Activated effector memory CD4-positive, alpha-beta T cell treated with Interleukin-2 at 50 U/mL for 16 hours (primary cell): ENCODE measurements around the gene ARMS2.

Source experiments
- DNase-seq: peaks from one replicate; pipeline ENCODE4 v3.0.0-alpha.2; 2020

ARMS2 gene, protein sequence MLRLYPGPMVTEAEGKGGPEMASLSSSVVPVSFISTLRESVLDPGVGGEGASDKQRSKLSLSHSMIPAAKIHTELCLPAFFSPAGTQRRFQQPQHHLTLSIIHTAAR

DNA sequence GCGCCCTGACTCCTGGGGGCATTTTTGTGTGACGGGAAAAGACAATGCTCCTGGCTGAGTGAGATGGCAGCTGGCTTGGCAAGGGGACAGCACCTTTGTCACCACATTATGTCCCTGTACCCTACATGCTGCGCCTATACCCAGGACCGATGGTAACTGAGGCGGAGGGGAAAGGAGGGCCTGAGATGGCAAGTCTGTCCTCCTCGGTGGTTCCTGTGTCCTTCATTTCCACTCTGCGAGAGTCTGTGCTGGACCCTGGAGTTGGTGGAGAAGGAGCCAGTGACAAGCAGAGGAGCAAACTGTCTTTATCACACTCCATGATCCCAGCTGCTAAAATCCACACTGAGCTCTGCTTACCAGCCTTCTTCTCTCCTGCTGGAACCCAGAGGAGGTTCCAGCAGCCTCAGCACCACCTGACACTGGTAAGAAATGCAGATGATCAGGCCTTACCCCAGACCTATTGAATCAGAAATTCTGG is at the start of gene ARMS2:
Gene ARMS2 (plus strand): TSS at position 51 of the 478 bp plus-strand sequence. CDS start 75 bp downstream, at position 126.
- DNase-seq: no peak

DNA sequence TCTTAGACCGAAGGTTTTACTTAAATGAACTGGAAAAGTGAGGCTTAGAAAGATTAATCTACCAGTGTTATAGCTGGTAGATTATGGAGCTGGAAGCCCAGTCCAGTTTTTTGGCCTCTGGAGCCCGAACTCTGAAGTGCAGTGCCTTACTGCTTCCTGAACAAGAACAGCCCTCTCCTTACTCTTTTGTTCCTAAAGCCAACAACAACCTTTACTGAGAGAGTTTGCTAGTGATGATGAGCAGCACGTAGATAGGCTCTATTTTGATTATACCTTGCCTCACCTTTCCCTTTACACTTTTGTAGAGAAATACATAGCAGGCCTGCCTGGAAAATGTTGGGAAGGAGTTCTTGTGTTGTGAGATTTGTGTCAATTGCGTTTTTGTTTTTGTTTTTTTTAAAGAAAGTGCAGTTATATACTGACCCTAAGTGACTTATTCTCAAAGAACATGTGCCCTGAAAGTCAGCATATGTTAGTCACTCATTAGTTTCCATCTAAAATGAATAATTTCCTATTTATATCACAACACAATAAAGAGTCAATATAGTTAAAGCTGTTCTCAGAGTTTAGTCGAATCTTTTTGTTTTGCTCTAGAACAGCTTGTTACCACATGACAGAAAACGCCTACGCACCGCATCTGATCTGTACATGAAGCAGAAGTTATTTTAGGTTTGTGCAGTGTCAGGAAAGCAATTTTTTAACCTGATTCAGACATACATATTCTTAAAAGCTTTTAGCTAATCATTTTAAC is 46.9 kb upstream of the ARMS2 start:
- DNase-seq: no peak

DNA sequence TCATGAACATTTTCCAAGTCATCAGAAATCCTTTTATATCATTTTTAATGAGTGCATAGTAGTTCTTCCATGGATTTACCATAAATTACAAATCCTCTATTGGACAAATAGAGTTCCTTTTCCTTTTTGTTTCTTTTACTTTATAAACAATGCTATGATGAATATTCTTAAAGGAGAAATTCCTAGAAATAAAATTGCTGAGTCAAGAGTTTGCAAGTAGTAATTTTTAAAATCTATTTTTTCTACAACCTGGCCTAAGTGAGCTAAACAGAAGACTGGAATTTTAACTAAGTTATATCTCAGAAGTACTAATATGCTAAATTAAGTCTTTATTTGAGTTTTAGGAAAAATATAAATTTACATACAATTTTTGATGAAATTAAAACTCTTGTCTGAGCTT is 41.1 kb upstream of the ARMS2 start:
- DNase-seq: no peak

DNA sequence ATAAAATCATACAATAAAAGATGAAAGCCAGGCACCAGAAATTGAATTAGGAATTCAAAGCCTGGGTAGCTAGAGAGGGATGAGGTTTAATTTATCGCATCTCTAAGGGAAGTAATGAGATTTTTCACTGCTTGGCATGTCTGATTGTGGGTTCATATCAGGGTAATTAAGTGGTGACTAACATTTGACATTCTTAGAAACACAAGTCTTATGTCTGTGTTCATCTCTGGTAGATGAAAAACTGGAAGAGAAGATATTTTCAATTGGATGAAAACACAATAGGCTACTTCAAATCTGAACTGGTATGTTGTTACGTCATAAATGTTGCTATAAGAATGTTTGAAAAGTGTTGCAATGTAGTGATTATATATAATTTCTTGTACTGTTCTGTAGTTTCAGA is 36.8 kb upstream of the ARMS2 start:
- DNase-seq: no peak

DNA sequence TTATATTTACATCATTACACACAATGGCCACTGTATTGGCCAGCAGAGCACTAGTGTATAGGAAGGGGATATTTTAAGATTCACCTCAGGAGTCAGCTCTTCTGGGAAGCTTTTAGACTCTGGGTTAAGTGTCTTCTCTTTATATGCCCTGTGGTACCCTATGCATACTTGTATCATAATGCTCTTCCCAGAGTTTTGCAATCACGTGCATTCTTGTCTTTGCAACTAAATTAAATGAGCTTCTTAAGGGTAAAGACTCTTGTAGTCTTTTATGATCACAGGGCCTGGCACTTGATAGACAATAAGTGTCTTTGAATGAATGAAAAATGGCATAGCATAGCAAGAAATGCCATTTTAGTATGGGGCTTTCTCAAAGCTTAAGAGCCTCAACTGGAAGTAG is 35.4 kb upstream of the ARMS2 start:
- no peak for DNase-seq

DNA sequence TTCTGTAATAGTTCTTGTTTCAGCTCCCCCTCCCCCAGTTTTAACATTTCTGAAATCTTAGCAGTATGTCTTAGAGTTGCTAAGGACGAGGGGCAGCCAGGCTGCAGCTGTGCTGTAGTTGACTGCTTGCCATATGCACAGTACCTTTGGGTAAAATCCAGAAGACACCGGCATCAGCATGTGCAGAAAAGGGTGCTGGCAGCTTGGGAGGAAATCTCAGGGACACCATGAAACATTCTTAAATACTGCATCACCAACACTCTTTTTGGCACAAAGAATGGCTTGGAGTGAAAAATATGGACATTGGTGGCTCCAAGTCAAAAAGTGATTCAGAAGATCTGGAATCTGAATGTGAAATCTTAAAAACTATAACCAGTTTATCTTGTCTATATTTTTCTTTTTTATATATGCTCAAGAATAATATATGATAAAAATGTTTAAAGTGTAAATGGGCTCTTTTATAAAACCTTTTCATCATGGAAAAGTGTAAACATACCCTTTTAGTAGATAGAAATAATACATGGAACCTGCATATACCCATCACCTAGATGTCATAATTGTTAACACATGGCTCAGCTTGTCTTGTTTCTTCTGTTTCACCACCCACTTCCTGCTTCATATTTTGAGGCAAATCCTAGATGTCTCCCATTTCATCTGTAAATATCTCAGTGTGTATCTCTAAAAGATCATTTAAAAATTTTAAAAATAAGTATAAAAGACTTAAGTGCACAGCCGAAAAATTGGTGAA is 34.4 kb upstream of the ARMS2 start:
- DNase-seq: no peak

DNA sequence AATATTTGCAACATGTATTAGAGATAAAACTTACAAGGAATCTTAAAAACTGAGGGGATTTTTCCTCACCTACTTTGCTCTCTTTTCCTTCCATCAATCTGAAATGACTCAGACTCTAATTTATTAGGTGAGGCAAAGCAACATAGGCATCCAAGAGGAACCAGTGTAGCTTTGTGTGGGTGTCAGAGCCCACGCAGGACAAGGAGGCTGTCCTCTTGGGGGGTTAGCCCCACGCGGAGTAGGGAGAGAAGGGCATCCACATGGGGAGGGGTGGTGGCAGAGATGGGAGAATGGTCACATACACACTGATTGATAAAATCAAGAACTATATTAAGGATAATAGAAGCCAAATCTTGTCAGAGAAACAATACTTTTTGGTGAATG is 33.8 kb upstream of the ARMS2 start:
- no peak for DNase-seq

DNA sequence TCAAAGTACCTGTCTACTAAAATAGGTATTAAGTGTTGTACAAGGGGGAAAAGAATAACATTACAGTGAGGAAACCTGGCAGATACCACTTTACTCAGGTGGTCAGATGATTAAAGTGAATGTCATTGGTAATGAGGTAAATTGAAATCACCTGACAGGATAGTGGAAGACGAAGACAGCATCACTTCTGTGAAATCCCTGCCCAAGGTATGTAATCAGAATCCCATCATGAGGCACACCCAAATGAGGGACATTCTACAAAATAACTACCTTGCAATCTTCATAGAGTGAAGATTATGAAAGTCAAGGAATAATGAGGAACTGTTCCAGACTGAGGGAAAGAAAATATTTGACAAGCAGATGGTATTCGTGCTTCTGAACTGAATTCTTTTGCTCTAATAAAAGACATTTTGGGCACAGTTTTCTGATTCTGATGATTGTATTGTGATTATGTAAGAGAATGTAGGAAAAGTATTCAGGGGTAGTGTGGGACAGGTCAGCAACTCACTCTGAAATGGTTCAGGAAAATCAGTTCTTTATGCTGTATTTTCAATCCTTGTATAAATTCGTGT is 33.3 kb upstream of the ARMS2 start:
- DNase-seq: no peak

DNA sequence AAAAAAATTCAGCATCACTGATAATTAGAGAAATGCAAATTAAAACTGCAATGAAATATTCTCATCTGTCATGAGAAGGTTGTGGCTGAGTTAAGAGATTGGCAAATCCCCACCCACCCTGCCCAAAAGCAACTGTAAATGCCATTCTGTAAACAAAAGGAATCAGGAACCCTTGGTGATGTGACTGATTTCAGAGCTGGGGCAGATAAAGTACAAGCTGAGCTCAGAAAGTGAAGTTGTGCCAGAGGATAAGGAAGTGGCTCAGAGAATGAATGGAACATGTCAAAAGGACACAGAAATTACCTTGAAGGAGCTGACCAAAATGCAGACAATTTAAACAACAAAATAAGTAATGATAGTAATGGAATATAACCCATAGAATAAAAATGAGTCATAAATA is 32.7 kb upstream of the ARMS2 start:
- DNase-seq: no peak

DNA sequence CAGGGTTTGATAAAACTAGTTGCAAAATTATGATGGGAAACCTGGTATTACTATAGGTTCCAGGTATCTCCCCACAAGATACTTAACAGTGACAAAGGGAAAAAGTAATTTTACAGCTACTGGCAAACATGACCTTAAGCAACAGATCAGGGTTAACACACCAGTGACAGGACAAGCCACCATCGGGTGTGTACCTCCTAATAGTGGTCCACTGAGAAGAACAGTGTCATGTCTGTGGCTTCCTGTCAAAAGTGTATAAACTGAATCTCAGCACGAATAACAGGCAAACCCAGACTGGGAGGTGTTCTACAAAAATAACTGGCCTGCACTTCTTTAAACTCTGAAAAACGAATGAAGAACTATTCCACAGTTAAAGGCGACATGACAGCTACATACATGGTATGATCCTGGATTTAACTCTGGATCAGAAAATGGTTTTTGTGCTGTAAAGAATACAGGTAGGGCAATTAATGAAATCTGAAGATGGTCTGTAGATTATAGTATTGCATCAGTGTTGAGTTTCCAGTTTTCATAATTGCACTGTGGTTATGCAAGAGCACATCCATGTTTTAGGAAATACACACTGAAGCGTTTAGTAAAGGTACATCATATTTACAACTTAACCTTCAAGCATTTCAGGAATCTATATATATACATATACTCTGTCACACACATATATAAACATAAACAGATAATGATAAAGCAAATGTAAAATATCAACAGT is 32.0 kb upstream of the ARMS2 start:
- no peak for DNase-seq

DNA sequence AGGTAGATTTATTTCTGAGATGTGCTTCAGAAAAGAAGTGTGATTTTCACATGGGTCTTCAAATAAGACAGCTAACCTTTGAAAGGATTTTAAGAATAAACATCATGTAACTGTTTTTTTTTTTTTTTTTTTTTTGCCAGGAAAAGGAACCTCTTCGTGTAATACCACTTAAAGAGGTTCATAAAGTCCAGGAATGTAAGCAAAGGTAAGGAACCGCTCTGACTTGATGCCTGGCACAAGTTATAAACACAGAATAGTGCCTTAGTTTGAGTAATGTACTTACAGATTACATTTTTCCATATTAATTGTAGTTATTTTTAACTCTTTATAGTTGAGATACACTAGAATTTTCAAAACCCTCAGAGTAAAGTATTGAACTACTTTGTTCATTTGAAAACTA is 30.4 kb upstream of the ARMS2 start:
- no peak for DNase-seq

DNA sequence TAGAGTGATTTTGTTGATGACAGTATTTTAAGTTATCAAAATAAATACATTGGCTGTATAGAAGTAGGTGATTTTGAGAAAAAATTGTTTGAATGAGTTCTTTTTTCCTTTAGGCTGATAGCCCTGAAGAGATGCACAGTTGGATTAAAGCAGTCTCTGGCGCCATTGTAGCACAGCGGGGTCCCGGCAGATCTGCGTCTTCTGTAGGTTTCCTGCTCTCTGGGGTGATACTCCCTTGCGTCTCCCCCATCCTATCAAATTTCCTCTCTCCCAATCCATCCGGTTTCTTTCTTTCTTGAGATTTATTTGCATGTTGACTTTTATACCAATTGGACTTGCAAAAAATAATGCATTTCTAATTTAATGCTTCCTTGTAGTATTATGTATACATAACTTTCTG is 27.6 kb upstream of the ARMS2 start:
- no peak for DNase-seq

DNA sequence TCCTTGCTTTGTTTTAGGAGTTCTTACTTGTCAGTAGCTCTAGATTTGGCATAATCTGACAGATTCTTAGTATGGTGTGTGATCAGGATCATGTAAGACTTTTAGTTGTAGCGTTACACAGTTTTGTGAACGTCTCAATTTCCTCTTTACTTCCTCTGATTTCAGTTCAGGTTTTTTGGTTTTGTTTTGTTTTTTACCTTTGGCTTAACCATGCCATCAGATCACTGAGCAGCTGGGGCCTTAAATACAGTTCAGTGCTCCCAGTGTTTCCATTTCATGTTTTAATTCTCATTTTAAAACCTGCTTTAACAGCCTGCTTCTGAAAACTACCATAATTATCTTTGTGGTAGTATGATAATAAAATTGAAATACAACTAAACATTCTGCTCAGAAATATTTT is 27.2 kb upstream of the ARMS2 start:
- DNase-seq: no peak

DNA sequence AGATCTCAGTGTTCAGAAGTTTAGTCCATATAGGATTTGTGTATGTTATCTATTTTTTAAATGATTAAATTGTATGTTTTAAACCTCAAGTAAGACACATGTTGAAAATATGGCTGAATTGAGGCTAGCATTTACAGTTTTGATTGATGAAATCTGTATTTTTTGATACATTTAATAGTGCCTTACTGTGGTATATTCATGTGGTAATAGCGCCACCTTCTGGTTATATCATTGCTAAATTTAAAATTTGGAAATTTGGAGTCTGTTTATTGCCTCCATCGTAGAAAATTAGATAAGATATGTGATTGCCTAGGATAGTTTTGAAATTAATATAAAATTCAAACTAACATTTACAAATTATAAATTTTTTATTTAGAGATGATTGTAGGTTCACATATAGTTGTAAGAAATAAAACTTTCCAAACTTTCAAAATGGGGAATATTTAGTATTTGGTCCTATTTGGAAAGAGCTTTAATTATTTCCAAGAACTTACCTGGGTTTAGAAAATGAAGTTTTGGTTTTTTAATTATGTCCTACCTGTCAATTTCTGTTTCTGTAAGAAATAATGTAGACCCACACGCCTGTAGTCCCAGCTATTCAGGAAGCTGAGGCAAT is 19.1 kb upstream of the ARMS2 start:
- no peak for DNase-seq

DNA sequence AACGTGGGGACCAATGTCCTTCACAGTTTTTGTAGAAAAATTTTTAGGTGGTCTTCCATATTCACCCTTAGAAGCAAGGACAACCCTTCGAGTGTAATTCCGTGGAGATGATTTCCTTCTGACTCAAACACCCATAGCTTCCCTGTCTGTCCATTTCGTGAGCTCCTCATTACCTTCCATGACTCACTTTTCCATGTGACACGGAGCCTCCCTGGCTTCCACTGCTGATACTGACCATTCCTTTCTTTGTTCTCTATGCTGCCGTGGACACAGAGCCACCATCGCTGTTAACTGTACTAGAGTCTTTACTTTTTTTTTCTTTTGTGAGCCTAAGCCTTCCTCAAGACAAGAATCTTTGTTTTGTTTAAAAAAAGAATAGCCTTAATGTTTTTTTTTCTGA is 12.5 kb upstream of the ARMS2 start:
- no peak for DNase-seq

DNA sequence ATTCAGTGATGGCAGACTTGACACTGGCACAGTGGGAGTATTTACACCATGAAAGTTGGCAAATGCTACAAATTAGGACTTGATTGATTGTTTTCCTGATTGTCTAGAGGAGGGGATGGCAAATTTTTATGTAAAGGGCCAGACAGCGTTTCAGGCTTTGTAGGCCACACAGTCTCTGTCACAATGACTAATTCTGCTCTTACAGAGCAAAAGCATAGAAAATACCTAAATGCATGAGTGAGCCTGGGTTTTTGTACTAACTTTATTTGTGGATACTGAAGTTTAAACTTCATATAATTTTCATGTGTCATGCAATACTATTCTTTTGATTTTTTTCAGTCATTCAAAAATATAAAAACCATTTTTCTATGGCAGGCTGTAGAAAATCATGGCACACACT is 9.0 kb upstream of the ARMS2 start:
- DNase-seq: no peak

DNA sequence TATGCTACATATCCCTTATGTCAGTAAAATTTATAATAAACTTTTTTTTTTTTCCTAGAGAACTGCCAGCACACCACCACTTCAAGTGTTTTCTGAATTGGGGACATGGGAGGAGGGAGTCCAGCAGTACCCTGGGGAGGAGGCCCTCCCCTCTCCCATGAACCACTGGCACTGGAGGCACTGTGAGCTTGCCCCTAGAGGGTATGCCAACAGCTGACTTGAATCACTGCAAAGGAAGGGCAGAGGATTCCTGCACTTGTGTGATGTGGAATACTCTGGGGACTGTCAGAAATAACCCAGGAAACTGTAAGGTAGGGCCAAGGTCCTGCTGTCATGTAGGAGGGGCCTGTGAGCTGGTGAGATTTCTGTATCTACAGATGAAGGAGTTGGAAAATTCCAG is 8.5 kb upstream of the ARMS2 start:
- DNase-seq: no peak

DNA sequence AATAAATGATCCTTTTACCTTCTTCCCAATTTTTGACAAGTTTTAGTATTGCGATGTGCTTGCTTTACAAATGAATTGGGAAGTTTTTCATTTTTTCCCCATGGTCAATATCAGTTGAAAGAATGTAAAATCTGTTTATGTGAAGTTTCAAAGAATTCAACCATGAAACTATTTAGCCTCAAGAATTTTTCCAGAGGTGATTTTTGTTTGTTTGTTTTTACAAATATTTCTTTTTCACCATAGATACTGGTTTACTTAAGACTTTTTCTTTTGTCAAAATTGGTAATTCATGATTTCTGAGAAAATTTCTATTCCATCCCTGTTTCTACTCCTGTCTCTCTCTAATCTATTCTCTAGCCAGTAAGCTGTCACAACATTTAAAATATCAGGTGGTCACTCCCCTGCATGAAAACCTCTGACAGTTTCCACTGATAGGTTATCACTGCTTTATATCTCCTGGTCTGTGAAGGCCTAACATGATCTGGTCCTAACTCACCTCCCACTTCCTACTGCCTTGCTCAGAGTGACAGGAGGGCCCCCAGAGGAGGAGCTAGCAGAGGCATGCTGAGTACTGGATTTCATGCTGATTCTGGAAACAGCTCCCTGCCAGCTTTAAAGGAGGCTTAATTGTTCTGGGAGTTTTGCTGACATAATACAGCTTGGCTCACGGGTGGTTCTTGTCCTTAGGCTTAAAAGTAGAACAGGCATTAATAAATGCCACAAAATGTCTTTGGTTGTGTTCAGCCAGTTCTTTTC is 7.6 kb upstream of the ARMS2 start:
- no peak for DNase-seq

DNA sequence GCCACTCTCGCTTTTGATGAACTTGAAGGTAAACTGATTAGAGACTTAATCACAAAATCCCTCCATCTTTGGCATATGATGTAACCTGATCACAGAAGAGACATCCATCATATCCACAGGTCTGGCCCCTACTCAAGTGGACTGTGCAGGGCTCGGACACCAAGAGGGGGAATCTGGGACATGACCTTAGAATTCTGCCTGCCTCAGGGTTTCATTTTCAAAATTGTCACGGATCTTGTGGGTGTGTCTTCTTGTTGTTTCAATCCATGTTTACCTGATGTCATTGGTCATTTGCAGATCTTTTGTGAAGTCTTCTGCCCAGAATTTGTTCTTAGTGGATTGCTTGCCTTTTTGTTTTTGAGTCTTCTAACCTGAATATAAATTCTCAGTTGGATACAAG is 5.9 kb upstream of the ARMS2 start:
- DNase-seq: no peak

DNA sequence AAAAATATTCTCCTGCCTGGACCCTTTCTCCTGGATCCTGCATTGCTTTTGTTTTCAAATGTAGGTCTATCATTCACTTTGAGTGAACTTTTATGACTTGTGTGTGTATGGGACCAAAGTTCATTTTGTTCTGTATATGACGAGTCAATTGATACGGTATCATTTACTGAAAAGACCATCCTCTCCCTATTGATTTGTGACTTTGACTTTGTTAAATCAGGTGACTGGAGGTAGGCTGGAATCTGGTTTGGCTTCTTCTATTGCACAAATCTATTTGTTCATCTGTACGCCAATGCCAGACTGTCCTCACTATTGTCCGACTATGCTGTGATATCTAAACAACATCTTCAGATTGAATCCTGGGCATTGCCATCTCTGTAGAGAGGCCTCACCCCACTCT is 5.3 kb upstream of the ARMS2 start:
- DNase-seq: no peak

DNA sequence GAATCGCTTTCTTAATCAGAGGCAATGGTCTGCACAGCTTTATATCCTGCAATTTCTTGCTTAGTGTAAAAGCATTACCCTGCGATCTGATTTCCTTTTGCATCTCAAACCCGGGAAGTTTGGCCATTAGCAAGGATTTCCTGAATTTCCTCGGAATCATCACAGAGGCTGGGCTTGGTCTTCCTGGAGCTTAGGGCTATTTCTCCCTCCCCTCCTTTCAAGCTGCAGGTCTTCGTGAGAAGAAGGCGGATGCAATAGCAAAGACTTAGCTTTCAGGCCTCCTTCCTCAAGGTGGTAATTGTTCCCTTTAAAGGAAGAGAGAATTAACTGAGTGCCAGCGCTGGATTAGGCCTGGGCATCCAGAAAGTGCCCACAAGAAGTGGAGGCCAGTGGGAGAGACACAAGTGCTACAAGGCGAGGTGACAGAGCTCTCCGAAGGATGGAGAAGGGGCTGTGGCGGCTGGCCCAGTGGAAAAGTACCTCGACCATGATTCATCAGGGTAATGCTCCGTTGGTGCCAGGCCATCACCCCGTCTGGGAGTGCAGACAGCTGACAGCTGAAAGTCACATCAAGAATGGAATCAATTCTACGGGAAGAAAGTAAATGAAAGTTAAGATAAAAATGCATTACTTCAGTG is 4.0 kb upstream of the ARMS2 start:
- DNase-seq: no peak

DNA sequence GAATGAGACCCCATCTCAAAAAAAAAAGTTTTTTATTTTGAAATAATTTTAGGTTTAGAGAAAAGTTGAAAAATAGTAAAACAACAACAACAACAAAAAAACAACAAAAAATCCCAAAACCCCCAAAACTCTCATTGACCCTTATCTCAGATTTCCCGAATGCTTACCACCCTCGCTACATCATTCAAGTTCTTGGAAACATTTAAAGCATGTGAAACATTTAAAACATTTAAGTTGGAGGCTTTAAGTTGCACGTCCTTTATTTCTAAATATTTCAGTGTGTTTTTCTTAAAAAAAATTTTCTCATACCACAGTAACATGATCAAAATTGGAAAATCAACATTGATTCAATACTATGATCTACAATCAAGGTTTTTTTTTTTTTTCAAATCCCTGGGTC is 382 bp upstream of the ARMS2 start:
- DNase-seq: no peak
